HL-60/S4 treated with retinoic acid at 250 ng/mL for 4 days and 3 days (cell line): ENCODE results near the gene MERTK.

Source experiments
- in situ Hi-C: fragments of 300-500 bp; cut with MboI; formaldehyde crosslinking; loops from 2 replicates; pipeline ENCODE4 v1.7.0; 2022; ENCODE audit warnings: low sequenced_read_pairs

MERTK gene

DNA sequence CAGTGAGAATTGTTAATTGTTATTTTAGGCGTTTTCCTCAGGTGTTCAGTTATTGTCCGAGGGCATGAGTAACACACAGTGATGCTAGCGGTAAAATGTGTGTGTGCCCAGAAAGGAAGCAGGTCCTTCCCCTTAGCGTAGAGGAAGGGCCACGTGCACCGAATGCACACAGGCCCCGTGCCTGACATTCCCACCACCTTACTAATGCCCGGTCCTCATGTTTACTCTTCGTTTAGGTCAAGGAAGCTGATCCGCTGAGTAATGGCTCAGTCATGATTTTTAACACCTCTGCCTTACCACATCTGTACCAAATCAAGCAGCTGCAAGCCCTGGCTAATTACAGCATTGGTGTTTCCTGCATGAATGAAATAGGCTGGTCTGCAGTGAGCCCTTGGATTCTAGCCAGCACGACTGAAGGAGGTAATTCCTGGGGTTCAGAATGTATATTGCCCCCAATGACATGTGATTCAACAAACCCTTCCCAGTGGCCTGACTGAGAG lies 76.7 kb downstream of the MERTK start:
- in situ Hi-C loops: no loop called here

DNA sequence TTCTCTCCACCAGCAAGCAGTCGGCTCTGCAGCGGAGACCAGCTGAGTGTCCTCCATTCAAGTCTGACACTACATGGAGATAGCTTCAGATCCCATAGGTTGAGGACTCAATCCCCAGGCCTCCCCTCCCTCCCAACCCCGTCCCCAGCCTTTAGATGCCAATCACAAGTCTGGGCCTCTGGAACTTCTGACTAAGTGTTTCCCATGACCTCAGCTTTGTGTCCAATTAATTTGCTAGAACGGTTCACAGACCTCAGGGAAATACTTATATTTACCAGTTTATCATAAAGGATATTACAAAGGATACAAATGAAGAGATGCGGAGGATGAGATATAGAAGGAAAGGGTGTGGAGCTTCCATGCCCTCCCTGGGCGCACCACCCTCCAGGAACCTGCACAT lies 77.4 kb downstream of the MERTK start:
- in situ Hi-C loops: no loop called here

DNA sequence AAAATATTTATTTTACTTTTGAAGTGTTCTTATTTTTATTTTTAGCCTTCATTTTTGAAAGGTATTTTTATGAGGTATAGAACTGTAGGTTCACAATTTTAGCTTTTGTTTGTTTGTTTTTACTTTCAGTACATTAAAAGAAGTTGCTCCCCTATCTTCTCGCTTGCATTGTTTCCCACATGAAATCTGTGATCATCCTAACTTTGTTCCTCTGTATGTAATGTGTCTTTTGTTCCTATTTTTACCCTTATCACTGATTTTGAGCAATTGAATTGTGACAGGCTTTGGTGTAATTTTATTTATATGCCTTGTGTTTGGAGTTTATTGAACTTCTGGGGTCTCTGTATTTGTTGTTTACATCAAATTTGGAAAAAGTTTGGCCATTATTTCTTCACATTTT lies 78.8 kb downstream of the MERTK start:
- in situ Hi-C loops: no loop called here

DNA sequence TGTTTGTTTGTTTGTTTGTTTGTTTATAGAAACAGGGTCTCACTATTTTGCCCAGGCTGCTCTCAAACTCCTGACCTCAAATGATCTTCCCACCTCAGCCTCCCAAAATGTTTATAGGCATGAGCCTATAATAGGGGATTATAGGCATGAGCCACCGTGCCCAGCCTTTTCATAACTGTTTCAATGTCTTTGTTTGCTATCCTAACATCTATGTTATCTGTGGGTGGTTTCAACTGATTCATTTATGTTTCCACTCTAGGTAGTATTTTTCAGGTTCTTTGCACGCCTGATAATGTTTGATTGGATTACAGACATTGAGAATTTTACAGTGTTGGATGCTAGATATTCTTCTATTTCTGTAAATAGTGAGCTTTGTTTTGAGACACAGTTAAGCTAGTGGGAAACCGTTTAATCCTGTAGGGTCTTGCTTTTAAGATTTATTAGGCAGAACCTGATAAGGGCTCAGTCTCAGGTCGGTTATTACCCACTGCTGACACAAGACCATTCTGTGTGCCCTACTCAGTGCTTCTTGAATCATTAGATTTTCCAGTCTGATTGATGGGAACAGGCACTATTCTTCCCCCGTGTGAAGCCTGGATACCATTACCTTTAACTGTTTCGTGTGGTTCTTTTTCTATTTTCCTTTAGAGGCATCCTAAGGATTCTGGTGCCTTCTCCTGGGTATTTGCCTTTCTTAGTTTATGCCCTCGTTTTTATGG lies 80.2 kb downstream of the MERTK start:
- in situ Hi-C loops: no loop called here

DNA sequence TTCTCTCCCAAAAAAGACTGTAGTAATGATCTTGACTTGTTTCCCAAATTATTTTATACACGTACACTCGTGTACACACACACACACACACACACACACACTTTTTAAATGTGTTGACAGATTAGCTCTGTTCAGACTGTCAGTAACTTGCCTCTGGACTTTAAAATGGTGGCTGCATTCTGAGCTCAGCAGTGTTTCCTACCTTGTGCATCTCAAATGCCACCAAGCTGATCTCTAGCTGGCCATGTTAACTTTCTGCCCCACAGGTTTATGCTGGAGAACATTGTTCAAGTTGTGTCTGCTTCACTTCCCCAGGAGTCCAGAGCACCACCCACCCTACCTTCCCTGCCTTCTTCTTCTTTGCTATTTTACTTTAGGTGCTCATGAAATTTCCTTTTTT lies 83.3 kb downstream of the MERTK start:
- in situ Hi-C loops: no loop called here

DNA sequence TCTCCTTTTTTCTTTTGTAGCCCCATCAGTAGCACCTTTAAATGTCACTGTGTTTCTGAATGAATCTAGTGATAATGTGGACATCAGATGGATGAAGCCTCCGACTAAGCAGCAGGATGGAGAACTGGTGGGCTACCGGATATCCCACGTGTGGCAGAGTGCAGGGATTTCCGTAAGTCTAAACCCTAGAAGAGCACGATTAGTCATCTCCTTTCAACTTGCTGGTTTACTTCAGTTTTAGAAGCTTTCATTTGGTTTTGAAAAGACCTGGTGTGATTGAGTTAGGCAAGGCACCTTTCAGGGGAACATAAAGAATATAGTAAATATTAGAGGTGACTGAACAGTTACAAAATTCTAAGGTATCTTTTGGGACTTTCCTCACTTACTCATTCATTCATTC lies 84.4 kb downstream of the MERTK start:
- in situ Hi-C loops: no loop called here

DNA sequence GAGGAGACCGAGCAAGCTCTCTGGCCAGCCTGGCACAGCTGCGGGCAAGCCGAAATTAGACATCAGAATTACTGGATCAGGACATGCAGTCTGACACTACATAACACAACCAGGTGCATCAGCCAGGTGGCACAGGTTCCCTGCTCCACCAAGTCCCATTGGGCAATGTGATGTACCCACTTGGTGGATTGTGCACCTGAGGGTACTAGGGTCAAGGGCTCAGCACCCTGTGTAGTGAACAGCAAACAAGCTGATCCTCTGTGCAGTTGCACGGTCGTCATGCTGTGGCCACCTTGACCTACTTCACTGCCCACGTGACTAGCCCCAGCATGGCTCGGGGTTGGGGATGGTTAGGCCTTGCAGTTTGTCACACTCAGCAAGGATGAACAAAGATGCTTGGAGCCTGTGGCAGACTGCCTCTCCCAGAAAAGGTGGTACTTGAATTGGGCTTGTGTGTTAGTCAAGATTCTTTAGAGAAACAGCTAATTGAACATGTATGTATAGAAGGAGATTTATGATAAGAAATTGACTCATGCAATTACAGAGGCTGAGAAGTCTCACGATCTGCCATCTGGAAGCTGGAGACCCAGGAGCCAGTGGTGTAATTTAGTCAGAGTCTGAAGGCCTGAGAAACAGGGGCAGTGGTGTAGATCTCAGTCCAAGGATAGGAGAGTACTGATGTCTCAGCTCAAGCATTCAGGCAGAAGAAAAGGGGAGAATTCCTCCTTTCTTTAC lies 85.2 kb downstream of the MERTK start:
- in situ Hi-C loops: no loop called here

DNA sequence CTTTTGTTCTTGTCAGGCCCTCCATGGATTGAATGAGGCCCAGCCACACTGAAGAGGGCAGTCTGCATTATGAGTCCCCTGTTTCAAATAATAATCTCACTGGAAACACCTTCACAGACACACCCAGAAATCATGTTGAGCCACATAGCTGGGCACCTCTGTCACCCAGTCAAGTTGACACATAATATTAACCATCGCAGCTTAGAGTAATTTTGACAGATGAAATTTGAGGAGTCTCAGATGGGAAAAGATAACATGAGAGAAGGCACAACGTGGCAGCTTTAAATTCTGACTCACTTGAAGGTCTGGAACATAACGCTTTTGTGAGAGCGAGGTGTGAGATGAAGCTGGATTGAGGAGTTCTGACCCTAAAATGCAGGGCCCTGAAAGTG lies 85.8 kb downstream of the MERTK start:
- in situ Hi-C loops: no loop called here

DNA sequence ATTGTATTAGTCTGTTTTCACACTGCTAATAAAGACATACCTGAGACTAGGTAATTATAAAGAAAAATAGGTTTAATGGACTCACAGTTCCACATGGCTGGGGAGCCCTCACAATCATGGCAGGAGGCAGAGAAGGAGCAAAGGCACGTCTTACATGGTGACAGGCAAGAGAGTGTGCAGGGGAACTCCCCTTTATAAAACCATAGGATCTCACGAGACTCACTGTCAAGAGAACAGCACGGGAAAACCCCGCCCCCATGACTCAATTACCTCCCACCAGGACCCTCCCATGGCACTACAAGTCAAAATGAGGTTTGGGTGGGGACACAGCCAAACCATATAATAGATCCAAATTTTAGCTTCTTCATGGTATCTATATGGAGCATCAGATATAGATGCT lies 87.1 kb downstream of the MERTK start:
- in situ Hi-C loops: no loop called here

DNA sequence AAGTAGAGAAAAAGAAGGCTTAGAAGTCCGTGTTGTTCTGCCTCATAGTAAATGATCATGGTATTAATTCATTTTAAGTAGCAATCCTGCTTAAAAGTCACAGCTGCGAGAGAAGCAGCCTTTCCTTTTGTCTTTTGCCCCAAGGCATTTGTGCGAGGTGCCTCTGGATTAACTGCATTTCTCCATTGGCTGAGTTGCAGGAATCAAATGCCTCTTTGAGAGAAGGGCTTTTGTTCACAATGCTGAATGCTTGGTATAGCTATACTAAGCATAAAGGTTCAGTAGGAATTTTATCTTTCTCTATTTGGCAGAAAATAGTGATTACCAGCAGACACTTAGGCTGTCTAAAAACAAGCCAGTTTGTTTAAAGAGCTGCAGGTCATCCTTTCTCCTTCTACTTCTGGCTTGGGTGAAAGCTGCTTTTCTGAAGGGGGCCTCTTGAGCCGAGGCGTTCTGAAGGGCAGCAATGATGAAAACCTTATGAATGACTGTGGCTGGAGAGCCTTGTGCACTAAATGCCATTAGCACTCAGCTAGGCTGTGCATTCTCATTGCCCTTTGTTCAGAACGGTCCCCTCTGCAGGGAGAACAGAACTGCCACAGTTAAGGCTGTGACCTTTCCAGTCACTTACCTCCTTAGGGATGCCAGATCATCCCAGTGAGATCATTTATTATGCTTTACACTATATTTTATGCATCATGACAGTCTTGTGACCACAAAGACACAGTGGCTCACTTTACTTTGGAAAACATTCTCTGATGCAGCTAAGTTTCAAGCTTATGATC lies 87.9 kb downstream of the MERTK start:
- in situ Hi-C loops: no loop called here

DNA sequence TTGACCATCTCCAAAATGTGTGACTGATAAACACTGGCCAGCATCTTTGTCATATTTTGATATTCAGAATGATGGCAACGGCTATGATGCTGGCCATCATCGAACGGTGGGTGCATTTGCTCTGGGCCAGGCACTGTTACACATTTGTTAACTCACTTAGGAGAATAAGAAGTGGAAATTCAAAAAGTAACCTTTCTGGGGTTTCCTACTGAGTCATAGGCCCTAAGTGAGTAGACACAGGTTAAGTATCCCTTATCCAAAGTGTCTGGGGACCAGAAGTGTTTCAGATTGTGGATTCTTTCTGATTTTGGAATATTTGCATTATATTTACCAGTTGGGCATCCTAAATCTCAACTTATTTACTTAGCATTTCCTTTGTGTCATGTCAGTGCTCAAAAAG lies 92.0 kb downstream of the MERTK start:
- in situ Hi-C loops: no loop called here

DNA sequence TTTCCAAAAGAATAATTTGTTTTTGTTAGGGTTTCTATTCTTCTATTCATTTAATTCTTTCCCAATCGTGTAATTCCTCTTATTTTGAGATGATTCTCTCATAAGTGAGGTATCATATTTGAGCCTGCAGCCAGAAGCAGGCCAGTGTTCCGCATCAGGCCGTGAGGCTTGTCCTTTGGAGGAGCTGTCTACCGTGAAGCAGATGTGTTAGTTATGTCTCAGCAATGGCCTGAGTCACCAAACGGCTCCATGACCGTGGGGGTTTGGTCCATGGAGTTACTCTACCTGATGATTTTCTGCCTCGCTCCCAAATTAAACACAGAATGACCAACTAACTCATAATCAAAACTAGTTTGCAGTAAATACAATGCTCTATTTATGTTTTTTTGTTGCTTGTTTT lies 92.4 kb downstream of the MERTK start:
- in situ Hi-C loops: no loop called here

DNA sequence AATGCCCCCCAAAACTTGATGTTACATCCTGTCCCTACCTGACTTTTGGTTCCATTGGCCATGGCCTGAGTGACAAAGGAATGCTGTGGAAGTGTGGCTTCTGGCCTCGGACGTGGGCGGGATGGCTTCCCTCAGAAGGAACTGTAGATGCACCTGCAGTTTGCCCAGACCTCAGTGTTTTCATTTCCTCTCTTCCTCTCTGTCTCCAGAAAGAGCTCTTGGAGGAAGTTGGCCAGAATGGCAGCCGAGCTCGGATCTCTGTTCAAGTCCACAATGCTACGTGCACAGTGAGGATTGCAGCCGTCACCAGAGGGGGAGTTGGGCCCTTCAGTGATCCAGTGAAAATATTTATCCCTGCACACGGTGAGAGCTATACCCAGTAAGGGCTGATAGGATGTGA lies 95.6 kb downstream of the MERTK start:
- in situ Hi-C loops: no loop called here

DNA sequence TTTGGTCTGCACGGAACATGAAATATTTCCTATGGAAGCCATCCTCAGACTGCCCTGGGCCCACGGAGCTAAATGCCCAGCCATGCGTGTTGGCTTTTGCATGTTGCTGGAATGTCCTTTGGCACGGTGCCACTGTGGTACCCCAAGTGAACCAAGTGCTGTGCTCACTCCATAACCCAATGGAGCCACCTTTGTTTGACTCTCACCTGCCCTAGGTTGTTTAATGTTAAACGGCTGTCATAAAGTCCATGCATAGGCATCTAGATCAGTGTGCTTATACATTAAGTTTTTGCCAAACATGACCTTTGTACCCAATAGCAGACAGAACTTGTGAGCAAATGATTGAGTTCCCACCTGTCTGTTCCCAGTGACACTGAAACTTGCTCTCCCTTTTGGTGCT lies 96.7 kb downstream of the MERTK start:
- in situ Hi-C loops: no loop called here

DNA sequence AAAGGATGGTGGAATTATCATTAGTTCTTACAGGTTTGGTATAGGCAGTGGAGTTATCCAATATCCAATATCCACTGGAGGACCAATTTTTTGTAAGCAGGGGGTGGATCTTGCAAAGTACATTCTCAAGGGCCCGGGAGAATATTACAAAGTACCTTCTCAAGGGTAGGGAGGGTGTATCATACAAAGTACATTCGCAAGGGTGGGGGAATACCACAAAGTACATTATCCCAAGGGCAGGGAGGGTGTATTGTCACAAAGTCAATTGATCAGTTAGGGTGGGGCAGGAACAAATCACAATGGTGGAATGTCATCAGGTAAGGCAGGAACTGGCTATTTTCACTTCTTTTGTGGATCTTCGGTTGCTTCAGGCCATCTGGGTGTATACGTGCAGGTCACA lies 101.4 kb downstream of the MERTK start:
- in situ Hi-C loops: no loop called here

DNA sequence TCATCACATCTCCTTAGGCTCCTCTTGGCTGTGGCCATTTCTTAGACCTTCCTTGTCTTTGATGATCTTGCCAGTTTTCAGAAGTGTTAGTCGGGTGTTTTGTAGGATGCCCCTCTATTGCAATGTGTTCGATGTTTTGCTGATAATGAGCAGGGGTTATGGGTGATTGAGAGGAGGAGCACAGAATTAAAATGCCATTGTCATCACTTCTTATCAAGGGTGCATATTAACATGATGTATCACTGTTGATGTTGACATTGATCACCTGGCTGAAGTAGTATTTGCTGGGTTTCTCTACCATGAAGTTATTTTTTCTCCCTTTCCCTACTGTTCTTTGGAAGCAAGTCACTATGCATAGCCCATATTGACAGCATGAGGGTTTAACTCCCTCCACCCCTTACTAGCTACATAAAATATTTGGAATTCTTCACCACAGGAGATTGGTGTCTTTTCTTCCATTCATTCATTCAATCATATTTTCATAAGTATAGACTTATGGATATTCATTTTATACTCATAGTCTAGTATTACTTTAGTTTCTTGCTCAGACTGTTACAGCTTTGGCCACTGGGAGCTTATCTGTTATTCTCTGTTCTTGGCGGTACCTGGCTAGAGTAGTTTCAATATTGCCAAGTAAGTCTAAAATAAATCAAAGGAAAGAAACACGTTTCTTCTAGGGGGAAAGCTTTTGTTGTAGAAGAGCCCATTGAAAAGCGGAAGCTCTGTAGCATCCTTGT lies 102.2 kb downstream of the MERTK start:
- in situ Hi-C loops: no loop called here

DNA sequence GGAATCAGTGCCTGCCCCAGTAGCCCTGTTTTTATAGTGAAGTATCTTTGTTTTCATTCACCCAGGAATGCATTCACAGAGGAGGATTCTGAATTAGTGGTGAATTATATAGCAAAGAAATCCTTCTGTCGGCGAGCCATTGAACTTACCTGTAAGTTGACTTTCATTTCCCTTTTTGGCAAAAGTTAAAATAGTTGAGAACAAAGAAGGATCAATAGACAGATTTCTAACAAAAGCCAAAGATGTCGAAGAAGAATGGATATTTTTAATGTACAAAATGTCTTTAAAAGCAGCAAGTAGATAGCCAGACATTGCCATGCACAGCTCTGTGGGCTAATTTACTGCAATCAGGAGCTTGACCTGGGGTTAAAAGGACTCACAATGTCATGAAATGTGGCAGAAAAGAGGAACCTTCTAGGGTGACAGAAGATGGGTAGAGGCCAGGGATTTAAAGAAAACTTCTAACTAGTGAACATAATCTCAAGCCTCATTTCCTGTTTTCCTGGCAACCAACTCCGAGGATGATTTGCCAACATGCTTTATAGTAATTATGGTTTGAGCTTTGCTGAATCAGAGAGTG lies 102.8 kb downstream of the MERTK start:
- in situ Hi-C loops: no loop called here

DNA sequence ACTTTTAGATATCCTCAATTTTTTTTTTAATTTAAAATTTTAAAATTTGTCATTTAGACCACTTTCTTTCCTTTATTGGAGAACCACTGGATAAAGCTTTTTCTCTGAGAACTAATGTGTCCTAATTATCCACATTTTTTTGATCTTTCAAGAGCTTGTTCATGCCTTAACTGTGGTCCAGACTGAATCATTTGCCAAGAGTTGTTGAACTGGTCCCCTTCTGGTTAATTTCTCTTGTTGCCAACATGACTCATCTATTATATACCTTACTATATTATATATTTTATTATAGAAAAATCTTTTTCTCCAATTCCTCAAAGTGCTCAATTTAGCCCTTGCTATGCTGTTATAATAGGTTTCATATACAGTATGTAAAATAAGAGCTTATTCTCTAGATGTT lies 103.5 kb downstream of the MERTK start:
- in situ Hi-C loops: no loop called here

DNA sequence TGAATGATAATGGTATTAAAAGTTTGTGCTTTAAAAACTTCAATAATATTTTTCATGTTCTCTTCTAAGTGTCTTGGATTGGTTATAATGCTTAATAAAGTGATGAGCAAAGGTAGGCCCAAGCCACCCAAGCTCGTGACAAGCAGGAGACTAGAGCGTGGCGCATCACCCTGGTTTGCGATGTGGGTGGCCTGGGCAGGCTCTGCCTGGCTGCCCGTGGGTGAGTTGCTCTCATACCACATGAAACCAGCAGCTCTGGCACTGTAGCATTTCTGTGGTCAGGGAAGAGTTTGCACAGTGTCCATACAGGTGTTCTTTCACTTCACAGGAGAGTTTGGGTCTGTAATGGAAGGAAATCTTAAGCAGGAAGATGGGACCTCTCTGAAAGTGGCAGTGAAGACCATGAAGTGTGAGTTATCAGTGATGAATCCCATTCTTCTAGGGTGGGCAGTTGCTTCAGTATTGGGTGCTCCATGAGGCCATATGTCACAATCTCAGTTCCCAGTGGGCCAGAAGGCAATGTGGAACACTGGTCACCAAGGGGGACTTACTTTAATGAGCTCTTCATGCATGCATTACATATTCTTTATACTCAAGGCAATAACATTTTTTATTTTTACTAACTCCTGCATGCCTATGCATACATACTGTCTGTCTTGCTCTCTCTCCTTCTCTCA lies 105.3 kb downstream of the MERTK start:
- in situ Hi-C loops: no loop called here

DNA sequence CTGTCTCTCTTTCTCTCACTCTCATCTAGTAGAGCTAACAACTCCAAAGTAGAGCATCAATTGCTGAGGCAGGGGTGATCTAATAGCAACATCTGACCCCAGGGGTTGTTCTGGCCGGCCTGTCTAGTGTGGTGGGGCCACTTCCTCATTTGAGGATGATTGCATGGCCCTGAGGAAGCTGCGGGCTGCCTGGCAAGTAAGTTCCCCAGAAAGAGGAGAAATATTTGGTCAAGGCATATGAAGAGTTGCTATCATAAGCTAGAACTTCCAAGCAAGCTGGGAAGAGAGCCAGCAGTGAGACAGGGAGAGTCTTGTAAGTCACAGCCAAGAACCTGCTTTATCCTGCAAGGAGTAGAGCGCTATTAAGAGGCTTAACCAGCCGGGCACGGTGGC lies 105.8 kb downstream of the MERTK start:
- in situ Hi-C loops: no loop called here
